Hematopoietic multipotent progenitor cell treated with erythropoietin and hydrocortisone succinate and interleukin-3 and kit ligand, for 17 days (in vitro differentiated cells): ENCODE results near the gene CDC14B.
"Not testable (repeated sequence)": the region's sequence is repeated elsewhere in the genome, so short reads cannot be mapped to it uniquely, and the experiment has no call there.

Experiments used
- DNase-seq: peaks from one replicate; pipeline ENCODE4 v3.0.0-alpha.2; 2015; ENCODE audit warnings: low spot score

Gene CDC14B

DNA sequence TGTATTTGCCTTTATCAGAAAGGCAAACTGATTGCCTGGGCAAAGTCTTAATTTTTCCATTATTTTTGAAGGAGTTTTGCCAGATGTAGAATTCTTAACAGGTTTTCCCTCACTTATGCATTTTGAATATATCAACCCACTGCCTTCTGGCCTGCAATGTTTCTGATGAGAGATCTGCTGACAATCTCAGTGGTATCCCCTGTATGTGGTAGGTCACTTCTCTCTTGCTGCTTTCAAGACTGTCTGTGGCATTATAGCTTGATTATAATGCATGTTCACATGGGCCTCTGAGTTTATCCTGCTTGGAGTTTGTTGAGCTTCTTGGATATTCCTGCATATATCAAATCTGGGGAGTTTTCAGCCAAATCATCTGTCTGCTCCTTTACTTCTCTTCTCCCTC lies 87.5 kb downstream of the CDC14B start:
- DNase-seq = no peak

- no peak for DNase-seq
Observed at GRCh38 chr9:96524764-96525163, 94.9 kb downstream of the CDC14B start.

DNA sequence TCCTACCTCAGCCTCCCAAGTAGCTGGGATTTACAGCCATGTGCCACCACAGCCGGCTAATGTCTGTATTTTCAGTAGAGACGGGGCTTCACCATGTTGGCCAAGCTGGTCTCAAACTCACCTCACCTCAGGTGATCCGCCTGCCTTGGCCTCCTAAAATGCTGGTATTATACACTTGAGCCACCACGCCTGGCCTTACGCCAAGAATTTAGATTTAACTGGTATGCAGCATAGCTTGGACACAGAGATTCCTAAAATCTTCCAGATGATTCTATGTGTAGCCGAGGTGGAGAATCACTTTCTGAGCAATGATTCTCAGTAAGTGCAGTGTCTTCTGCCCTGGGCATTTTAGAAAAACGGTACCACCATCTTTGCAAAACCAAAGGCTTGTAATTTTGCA lies 95.6 kb downstream of the CDC14B start:
- DNase-seq = no peak

- DNase-seq = no peak
Observed at GRCh38 chr9:96523374-96523773, 96.3 kb downstream of the CDC14B start.

GRCh38 chr9:96522366-96522765 lies 97.3 kb downstream of the CDC14B start:
- no peak for DNase-seq

DNA sequence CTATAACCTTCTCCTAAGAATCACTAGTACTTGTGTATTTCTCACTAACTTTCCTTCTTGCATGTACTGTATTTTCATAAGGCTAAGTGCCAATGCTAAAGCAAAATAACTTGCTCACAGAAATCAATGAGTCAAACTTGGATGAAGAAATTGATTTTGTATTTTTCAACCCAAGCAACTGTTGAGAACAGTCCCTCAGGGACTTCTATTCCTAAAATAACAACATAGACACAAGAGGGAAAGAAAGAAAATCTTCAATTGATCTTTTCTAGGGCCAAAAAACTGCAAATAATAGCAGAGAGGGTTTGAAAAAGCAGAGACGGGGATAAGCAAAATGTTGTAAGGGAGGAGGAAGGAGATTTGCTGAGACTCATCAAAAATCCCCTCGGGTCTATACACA lies 99.9 kb downstream of the CDC14B start:
- no peak for DNase-seq

GRCh38 chr9:96519095-96519494 lies 100.5 kb downstream of the CDC14B start:
- no peak for DNase-seq

- DNase-seq = no peak
Observed at GRCh38 chr9:96515621-96516470, 103.8 kb downstream of the CDC14B start.

DNA sequence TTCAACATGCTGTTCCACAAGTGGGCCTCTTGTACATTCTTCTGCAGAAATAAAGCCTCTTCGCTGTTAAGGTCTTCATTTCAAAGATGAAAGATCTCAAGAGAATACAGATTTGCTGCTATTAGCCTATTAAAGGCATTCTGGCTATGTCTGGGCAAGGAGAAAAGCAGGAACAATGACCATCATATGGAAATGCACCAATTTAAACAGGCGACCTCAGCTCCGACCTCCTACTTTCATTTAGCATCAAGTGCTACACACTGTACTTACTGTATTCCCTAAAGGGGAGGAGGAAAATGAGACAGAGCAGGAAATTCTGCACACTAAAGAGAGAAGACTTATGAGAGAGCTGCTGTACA lies 104.9 kb downstream of the CDC14B start:
- no peak for DNase-seq

GRCh38 chr9:96514108-96514799 lies 105.4 kb downstream of the CDC14B start:
- no peak for DNase-seq

GRCh38 chr9:96513622-96514021 lies 106.0 kb downstream of the CDC14B start:
- no peak for DNase-seq

DNA sequence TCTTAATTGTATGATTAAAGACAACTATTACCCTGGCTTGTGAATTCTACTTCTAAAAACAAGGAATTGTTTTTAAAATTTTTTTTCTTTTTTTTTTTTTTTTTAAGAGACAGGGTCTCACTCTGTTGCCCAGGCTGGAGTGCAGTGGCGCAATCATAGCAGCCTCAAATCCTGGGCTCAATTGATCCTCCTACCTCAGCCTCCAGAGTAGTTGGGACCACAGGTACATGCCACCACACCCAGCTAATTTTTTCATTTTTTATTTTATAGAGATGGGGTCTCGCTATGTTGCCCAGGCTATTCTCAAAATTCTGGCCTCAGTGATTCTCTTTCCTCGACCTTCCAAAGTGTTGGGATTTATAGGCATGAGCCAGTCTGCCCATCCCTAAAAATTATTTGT lies 107.4 kb downstream of the CDC14B start:
- no peak for DNase-seq

- no peak for DNase-seq
Observed at GRCh38 chr9:96510258-96510657, 109.4 kb downstream of the CDC14B start.

- no peak for DNase-seq
Observed at GRCh38 chr9:96509848-96510247, 109.8 kb downstream of the CDC14B start.

DNA sequence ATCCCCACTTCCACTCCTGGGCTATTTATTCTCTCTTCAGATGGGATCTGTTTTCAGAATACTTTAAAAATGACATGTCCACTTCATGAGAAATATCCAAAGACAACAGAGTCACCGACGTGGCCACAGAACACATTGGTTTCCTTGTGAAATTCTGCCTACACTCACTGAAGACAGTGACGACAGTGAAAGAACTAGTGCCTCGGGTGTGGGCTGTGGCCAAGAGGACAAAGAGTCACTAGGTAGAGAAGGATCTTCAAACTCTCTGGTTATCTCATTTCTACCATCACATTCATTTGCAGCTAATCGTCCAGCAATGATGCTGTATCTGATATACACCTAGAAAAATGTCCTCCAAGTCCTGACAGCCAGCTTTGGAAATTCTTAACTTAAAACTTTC lies 110.6 kb downstream of the CDC14B start:
- no peak for DNase-seq

DNA sequence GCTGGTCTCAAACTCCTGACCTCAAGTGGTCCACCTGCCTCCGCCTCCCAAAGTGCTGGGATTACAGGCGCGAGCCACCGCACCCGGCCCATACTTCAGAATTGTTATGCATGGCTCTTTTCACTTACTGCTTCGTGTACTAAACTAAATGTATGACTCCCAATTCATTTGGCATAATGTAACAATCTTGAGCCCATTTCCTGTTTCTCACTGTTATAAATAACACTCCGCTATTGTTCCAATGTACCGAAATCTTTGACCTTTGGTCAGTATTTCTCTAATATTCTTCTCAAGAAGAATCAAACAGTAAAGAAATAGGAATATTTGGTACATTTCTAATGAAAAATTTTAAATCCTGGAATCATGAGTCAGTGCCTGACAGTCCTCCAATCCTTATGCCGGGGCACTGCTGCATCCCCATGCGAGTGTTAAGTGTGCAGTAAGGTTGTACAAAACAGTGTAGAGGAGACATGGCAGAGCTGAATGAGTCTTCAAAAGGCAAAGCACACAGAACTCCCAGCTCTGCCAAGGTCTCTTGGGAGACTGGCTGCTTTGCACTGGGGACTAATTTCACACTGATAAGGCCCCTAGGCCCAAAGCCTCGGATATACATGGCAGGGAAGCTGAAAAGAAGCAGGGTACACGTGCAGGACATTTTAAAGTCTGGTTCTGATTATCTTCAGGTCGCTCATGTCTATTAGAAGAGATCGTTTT lies 111.3 kb downstream of the CDC14B start:
- no peak for DNase-seq

DNA sequence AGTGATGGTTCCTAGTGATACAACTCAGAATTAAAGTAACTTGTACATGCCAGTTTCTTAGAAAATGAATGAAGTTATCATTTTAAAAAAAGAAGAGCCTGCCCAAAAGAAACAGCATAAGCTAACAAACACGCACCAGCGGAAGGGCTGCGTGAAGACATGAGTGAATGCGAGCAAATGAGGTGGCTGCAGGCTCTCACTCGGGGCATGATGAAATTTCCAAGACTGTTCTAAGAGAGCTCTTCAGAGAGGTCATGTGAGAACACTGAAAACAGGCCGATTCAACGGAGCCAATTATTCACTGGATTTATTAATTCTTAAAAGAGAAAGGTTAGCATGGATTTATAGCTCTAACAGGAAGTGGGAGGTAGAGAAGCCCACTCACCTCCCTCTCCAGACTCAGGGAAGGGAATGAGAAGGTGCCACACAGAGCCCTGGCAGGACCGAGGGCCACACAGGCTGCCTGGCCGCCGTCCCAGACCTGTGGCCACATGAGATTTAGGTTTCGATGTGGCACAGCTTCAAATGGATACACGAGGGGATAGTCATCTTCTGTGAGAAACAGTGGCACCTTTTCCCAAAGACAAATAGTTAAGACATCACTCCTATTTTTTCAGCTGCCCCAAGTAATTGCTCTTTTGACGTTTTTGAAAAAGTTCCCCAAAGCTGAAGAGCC lies 114.2 kb downstream of the CDC14B start:
- DNase-seq = no peak

DNA sequence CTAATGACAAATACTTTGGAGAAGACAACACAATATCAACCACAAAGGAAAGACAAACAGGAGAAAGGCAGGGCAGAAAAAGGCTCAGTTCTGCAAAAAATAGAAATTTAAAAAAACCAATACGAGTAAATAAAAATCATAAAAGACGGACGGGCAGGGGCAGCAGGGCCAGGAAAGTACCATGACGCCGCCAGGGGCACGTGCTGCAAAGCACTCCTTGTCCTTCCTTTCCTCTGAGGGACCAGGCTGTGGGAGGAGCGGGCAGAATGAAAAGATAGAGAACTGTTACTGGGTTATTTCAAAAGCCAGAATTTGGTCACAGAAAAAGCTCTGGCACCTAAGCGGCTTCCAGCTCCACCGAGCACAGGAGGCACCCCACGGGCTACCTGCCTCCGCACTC lies 115.7 kb downstream of the CDC14B start:
- no peak for DNase-seq

GRCh38 chr9:96503374-96503748 lies 116.3 kb downstream of the CDC14B start:
- DNase-seq = not testable (repeated sequence)

GRCh38 chr9:96502539-96503373 lies 116.9 kb downstream of the CDC14B start:
- no peak for DNase-seq
